NCI-H1092 (cell line): ENCODE measurements around the gene CTTN.
"Not testable (repeated sequence)": the region's sequence is repeated elsewhere in the genome, so short reads cannot be mapped to it uniquely, and the experiment has no call there.

Experiments
- DNase-seq: peaks from one replicate; lab custom pipeline; 2025; lab: John Stamatoyannopoulos, UW

CTTN gene

DNA sequence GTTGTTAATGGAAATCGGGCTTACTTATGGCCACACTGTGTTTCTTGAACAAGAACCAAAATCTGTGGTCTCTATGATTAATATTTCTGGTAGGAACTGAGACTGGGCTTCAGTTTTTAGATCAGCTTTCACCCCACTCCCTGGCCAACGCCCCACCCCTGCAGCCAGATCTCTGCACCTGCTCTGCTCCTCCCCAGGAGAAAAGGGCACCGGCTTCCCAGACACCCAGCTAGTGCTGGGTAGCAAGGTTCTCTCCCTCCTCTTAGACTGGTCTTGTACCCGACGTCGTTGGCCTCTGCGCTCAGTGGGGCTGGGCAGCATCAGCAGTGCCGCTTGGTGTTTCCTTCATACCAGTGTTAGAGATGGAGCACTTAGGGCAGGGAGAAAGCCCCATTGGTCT, 17.0 kb upstream of the CTTN start:
- no peak for DNase-seq

DNA sequence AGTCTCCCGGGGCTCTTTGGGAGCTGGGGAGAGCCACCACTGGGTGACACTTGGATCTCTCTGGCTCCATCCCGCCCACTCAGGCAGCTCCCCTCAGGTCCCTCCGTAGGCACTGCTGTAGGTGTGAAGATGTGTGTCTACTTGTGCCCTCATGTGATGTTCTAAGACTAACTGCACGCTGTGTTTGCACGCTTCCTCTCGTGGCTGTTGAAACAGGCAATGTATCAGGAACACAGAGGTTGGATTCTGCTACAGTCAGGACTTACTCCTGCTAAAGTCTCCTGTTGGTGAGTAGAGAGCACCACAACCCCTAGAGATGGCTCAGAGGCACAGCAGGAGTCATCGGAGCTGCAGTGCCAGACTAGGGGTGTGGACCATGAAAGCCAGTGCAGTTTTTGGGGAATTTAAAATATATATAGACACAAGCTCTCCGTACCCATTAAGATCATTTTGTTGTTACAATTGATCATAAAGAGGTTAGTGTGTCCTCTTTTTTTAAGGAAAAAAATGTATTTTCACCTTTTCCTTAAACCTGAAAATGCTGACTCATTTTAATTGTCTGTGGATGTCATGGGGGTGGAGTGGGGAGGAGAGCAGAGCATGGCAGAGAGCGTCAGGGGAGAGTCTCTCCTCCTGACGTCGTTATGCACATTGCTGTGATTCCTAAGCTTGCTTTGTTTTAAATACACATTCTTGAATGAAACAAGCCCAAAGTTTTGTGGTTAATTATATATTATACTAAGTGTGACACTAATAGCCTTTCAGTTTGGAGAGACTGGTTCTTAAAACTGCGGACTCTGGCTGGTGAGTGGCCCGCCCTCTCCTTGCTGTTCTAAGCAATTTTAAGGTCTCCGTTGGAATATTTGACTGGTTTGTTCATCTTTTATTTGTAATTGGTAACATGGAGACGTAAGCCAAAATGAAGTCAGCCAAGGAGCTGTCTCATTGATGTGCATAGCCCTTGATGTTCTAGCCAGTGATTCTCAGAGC, 16.2 kb upstream of the CTTN start:
- no peak for DNase-seq

GRCh38 chr11:70383664-70384565, 14.4 kb upstream of the CTTN start:
- no peak for DNase-seq

DNA sequence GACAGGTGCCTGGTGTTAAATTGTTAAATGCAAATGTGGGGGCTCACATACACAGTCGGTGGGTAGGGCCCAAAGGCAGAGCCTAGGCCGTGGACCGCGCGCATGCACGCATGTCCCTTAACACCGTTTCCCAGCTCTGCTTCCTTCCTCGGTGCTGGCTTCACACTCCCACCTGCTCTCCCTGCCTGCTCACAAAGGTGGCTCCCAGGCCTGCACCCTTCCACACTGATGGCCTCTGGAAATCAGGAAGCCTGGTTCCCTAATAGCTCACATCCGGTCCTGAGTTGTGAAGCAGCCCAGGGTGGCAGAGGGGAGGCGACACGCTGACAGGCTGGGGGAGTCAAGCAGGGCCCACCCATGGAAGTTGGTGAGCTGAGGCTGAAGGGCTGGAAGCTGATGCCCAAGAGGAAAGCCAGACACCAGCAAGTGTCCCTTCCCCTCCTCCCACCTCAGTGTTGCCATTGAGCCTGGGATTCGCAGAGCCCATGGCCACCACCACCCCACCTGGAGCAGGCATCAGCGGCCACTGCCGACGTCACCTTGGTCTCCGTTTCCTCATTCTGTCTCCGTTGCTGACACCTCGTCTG, 13.7 kb upstream of the CTTN start:
- no peak for DNase-seq

- no peak for DNase-seq
Measured at GRCh38 chr11:70387564-70387963, 10.8 kb upstream of the CTTN start.

- DNase-seq: no peak
Measured at GRCh38 chr11:70389201-70389600, 9.1 kb upstream of the CTTN start.

- not testable (repeated sequence) for DNase-seq
Measured at GRCh38 chr11:70390882-70391281, 7.4 kb upstream of the CTTN start.

DNA sequence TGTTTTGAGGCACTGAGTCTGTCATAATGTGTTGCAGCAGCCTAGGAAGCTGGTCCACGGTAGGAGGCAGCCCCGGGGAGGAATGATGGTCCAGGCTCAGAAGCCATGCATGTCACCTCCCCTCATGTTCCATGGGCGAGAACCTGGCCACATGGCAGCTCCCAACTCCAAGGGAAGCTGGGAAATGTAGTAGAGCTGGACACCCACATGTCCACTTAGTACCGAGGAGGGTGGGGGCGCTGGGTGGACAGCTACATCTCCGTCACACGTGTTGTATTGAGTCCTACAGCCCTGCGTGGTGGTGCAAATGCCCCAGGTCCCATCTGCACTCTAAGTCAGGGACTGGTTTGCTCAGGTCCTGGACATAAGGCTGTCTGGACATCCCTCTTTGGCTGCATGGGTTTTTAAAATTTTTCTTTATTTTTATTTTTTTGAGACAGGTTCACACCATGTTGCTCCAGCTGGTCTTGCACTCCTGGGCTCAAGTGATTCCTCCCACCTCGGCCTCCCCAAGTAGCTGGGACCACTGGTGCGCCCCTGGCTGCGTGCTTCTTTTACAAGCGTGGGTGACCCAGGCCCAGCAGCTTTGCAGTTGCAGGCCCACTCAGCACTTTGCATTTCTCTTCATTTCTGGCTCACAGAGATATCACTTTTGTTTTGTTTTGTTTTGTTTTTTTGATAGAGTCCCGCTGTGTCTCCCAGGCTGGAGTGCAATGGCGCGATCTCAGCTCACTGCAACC, 3.9 kb upstream of the CTTN start:
- DNase-seq: no peak

GRCh38 chr11:70397336-70397982, 870 bp upstream of the CTTN start:
- DNase-seq: peak; percentile 26

DNA sequence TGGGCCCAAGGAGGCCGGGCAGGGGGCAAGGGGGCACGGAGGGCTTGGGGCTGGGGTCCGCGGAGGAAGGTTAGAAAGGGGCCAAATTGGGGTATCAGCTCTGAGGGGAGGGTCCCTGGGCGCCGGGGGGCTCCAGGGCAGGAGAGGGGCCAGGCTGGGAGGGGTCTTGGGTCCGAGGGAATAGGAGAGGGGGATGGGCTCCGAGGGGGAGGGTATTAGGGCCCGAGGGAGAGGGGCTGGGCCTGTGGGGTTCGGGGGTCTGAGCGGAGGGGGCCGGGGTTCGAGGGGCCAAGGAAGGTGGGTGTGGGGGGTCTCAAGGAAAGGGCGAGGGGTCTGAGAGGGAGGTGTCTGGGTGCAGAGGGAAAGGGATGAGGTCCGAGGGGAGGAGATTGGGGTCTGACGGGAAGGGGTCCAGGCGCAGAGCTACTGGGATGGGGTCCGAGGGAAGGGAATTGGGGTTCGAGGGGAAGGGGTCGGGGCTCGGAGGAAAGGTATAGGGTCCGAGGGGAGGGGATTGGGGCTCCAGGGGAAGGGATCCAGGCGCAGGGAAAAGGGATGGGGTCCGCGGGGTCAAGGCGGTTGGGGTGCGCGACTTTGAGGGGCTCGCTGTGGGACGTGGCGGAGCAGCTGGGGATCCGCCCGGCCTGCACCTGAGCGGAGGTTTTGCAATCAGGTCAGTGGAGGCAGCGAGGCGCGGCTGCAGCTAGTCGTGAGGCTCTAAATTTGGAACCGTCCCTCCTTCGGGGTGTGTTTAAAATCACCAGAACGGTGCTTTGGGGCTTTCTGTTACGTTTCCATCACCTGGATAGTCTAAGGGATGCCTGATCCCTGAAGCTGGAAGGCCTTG, 728 bp downstream of the CTTN start:
- DNase-seq: no peak

DNA sequence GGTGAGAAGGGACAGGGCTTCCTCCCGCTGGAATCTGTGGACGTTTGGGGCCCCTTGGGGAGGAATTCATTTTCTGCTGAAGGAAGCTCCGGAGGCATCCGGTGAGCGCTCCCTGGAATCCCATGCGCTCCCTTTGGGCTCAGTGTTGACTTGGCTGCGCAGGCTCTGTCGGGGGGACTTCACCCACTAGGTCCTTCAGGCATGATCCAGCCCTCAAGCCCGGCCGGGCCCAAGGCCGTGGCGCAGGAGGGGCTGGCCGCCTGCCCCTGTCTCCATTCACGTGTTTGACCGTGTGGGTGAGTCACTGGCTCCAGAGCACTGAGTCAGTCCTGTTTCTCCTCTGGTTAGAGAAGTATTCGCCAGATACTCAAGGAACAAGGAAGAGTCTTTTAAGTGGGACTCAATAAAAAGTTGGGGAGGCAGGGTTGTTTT, 1.4 kb downstream of the CTTN start:
- DNase-seq: no peak

GRCh38 chr11:70400643-70401042, 2.3 kb downstream of the CTTN start:
- DNase-seq: no peak

- no peak for DNase-seq
Measured at GRCh38 chr11:70402016-70402415, 3.7 kb downstream of the CTTN start.

- no peak for DNase-seq
Measured at GRCh38 chr11:70402685-70403084, 4.4 kb downstream of the CTTN start.

- DNase-seq: no peak
Measured at GRCh38 chr11:70404244-70404643, 5.9 kb downstream of the CTTN start.

DNA sequence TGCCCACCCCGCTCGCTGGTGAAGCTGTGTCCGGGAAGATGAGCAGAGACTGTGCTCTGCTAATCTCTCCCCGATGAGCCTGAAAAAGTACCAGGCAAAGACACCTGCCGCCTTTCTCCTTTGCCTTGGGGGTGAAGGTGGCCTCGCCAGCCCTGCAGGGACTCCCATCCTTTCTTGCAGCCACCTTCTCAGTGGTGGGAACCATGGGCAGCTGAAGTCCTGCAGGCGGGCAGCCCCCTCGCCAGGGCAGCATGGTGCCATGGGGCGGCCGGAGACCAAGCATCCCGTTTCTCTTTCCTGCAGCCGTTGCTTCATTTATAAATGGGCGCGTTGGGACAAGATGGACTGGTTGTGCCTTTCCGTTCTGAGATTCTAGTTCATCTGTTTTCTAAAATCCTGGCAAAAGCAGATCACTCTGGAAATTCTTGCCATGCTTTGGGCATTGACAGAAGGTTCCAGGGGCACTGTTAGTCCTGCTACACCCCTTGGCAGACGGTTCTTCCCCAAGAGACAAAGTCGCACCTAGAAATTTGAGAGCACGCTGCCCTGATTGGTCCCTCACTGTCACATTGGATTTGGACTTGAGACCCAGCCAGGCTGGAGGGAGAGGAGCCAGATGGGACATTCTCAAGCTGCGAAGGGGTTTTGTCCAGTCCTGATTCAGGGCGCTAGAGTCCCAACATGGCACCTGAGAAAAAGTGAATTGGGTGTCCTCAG, 7.5 kb downstream of the CTTN start:
- DNase-seq: no peak

- no peak for DNase-seq
Measured at GRCh38 chr11:70407121-70407520, 8.8 kb downstream of the CTTN start.

DNA sequence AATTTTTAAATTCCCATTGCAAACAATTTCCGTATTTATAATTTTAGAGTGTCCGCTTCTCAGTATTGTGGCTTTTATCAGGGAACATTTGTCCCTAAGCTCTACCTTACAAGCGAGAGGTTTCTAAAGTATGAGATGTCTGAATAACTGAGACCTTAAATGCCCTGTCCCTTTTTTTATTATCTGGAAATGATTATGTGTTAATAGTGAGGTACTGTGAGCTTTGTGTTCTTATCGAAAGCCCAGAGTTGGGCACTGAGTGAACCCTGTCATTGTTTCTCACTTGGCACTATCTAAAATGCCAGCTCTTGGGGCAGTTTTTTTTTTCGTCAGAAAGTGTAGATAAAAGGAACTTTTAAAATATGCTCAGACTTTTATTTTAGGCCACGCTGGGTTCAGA, 9.5 kb downstream of the CTTN start:
- no peak for DNase-seq

DNA sequence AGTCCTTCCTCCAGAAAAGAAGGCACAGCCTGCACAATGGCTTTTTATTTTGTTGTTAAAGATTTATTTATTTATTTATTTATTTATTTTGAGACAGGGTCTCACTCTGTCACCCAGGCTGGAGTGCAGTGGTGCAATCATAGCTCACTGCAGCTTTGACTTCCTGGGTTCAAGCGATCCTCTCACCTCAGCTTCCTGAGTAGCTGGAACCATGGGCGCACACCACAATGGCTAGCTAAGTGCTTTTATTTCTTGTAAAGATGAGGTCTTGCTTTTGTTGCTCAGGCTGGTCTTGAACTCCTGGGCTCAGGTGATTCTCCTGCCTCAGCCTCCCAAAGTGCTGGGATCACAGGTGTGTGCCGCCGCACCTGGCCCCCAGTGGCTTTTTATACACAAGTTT, 10.0 kb downstream of the CTTN start:
- not testable (repeated sequence) for DNase-seq

DNA sequence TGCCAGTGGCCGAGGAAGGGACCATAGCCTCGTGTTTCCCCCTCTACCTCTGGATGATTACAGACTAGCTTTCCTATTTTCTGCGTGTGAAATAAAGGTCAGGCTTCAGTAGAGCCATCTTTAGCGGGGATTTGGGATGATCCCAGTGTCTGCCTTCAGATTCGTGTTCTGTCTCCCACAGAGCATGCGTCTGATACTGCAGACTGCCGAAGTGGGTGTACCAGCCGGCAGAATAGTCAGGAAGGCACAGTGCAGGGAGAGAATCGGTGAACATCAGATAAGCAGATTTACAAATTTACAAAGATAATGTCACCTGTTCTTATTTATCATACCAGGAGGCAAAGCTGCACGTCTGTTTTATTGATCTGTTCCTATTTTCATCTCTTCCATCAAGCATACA, 11.1 kb downstream of the CTTN start:
- DNase-seq: no peak
